Suprapubic skin (tissue), 4 donors: ENCODE measurements around the gene HASPIN. TPM values are rescaled to one million over a fixed set of nuclear protein-coding genes. Genes with fewer than 3 reads are reported as not detected.

ENCODE experiments used
- DNase-seq, 2 donors: peaks; one replicate each; pipeline ENCODE4 v3.0.0-alpha.2; 2019; ENCODE audit warnings: low spot score in 2 of 2
- H3K27ac ChIP-seq: fragments of 200-600 bp; sonication (generic); one replicate; pipeline ENCODE4 v1.5.1; 2019
- H3K27me3 ChIP-seq: fragments of 200-600 bp; sonication (generic); one replicate; pipeline ENCODE4 v1.5.1; 2019
- H3K36me3 ChIP-seq: fragments of 200-600 bp; sonication (generic); one replicate; pipeline ENCODE4 v1.5.1; 2019
- H3K4me1 ChIP-seq: fragments of 200-600 bp; sonication (generic); one replicate; pipeline ENCODE4 v1.5.1; 2019
- H3K4me3 ChIP-seq: fragments of 200-600 bp; sonication (generic); one replicate; pipeline ENCODE4 v1.5.1; 2019; ENCODE audit warnings: mild to moderate bottlenecking
- H3K9me3 ChIP-seq: fragments of 200-600 bp; sonication (generic); one replicate; pipeline ENCODE4 v1.5.1; 2019
- EP300 ChIP-seq: sonication (generic); formaldehyde crosslinking; IDR thresholded peaks from one replicate; pipeline ENCODE4 v1.6.1; 2017; ENCODE audit warnings: antibody characterized with exemption
- POLR2A ChIP-seq, 2 donors: fragments of 450-650 bp; IDR thresholded peaks; one replicate each; pipeline ENCODE4 v1.6.1; 2017; ENCODE audit warnings: antibody characterized with exemption in 2 of 2, mild to moderate bottlenecking in 2 of 2, moderate library complexity in 2 of 2
- POLR2AphosphoS5 ChIP-seq, 3 donors: sonication (generic); formaldehyde crosslinking; IDR thresholded peaks; one replicate each; pipeline ENCODE4 v1.6.1; 2017; ENCODE audit warnings: antibody characterized with exemption in 3 of 3
- WGBS: methylation state at CpG from one replicate; pipeline ENCODE4 v1.1.5; 2018; 5-methylcytosine and 5-hydroxymethylcytosine counted together
- total RNA-seq, 4 donors: library from RNA; depleted of rRNA; stranded (reverse); fragments of >200 nt; gene quantifications; one replicate each; pipeline ENCODE4 v1.1.0, GENCODE V29; 2016
- TF ChIP-seq, protein P1 (sequence below), 2 donors: fragments of 200-600 bp in 1 of 2; fragments of 450-650 bp in 1 of 2; sonication (generic) in 1 of 2; IDR thresholded peaks; one replicate each; pipeline ENCODE4 v1.5.1; 2016 to 2019; ENCODE audit warnings: antibody characterized with exemption in 2 of 2, mild to moderate bottlenecking in 1 of 2, moderate library complexity in 1 of 2

The HASPIN gene
- total RNA-seq, 4 donors from 2014 or later, result 0.40 to 2.1 (median 1.8) TPM

DNA sequence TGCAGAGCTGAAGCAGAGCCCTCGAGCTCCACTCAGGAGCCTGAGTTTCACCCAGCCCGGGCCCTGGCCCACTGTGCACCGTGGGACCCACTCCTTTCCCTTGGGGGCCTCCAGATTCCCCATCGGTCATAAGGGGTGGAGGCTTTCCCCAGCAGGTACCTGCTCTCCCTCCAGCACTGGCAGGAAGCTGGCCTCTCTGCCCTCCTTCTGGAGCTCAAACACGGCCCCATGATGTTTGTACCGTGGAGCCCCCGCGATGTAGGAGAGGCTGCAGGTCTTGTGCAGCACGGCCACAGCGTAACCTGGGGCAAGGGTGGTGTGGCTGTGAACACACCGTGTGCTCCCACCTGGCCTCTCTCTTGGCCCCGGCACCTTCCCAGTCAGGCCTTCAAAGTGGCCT, 29.9 kb downstream of the HASPIN start:
- H3K36me3 ChIP-seq, result no peaks in the 10 kb centered on the region
- no peak for DNase-seq
- peaks cover 22% of the 10 kb centered on the region for H3K4me1 ChIP-seq
- no peaks in the 10 kb centered on the region for H3K9me3 ChIP-seq
- no peak overlapping the region for H3K4me3 ChIP-seq
- 78% methylated on average over 4 of the region's 12 CpGs for WGBS
- TF ChIP-seq, protein P1, sequence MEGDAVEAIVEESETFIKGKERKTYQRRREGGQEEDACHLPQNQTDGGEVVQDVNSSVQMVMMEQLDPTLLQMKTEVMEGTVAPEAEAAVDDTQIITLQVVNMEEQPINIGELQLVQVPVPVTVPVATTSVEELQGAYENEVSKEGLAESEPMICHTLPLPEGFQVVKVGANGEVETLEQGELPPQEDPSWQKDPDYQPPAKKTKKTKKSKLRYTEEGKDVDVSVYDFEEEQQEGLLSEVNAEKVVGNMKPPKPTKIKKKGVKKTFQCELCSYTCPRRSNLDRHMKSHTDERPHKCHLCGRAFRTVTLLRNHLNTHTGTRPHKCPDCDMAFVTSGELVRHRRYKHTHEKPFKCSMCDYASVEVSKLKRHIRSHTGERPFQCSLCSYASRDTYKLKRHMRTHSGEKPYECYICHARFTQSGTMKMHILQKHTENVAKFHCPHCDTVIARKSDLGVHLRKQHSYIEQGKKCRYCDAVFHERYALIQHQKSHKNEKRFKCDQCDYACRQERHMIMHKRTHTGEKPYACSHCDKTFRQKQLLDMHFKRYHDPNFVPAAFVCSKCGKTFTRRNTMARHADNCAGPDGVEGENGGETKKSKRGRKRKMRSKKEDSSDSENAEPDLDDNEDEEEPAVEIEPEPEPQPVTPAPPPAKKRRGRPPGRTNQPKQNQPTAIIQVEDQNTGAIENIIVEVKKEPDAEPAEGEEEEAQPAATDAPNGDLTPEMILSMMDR (IDR thresholded peaks at IDR 0.05), result no peak
- TF ChIP-seq POLR2A (IDR thresholded peaks at IDR 0.05), result no peak
- no peak for TF ChIP-seq EP300
- TF ChIP-seq POLR2AphosphoS5 (IDR thresholded peaks at IDR 0.05), result no peak
- peak overlapping the region; percentile 3 for H3K27ac ChIP-seq
- H3K27me3 ChIP-seq, result no peaks in the 10 kb centered on the region

DNA sequence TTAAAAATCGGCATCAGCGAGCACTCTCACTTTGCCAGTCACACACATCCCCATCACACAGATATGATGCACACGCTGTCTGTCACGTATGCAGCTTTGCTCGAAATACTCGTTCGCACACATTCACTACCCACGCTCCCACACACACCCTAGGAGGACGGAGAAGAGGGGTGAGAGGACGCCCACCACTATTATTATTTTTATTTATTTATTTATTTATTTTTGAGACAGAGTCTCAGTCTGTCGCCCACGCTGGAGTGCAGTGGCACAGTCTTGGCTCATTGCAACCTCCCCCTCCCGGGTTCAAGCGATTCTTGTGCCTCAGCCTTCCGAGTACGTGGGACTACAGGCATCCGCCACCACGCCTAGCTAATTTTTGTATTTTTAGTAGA, 30.4 kb downstream of the HASPIN start:
- TF ChIP-seq, protein P1 (IDR thresholded peaks at IDR 0.05), result no peak
- TF ChIP-seq EP300 (no peak), POLR2A (IDR thresholded peaks at IDR 0.05) (no peak), POLR2AphosphoS5 (IDR thresholded peaks at IDR 0.05) (no peak)
- Histone ChIP-seq H3K4me1 (peaks cover 22% of the 10 kb centered on the region), H3K9me3 (no peaks in the 10 kb centered on the region), H3K27me3 (no peaks in the 10 kb centered on the region), H3K4me3 (no peak overlapping the region), H3K36me3 (no peaks in the 10 kb centered on the region), H3K27ac (peak overlapping the region; percentile 64)
- WGBS, result 68% methylated on average over 18 of the region's 18 CpGs
- no peak for DNase-seq

DNA sequence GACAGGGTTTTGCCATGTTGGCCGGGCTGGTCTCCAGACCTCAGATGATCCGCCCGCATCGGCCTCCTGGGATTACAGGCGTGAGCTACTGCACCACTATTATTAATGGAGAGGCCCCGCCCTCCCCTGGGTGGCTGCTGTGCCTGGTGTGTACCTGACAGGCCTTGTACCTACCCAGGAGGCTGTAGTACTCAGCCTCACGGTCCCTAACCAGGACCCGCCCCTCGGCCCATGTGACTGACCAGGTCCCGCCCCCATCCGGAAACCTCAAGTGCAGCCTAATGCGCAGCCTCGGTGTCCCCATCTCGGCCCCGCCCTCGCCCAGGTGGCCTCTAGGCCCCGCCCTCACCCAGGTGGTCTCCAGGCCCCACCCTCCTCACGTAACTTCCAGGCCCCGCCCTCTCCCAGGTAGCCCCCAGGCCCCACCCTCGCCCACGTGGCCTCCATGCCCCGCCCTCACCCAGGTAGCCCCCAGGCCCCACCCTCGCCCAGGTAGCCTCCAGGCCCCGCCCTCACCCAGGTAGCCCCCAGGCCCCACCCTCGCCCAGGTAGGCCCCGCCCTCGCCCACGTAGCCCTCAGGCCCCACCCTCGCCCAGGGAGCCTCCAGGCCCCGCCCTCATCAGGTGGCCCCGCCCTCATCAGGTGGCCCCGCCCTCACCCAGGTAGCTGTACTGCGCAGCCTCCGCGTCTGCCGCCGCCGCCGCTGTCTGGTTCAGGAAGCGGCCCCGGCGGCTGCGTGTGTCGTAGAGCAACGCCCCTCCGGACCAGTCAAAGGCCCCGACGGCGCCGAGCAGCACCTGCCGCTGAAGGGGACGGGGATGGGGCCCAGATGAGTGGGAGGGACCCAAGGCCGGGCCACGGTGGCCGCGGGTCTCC, 31.0 kb downstream of the HASPIN start:
- Histone ChIP-seq H3K4me3 (peak overlapping the region; percentile 53), H3K27me3 (no peaks in the 10 kb centered on the region), H3K9me3 (no peaks in the 10 kb centered on the region), H3K36me3 (no peaks in the 10 kb centered on the region), H3K27ac (peak overlapping the region; percentile 79), H3K4me1 (peaks cover 22% of the 10 kb centered on the region)
- DNase-seq, result peak; percentile 92 to 93
- 16% methylated on average over 14 of the region's 56 CpGs for WGBS
- TF ChIP-seq EP300, result no peak
- TF ChIP-seq POLR2AphosphoS5 (IDR thresholded peaks at IDR 0.05), result no peak
- TF ChIP-seq POLR2A (IDR thresholded peaks at IDR 0.05), result no peak
- TF ChIP-seq, protein P1 (IDR thresholded peaks at IDR 0.05), result no peak

DNA sequence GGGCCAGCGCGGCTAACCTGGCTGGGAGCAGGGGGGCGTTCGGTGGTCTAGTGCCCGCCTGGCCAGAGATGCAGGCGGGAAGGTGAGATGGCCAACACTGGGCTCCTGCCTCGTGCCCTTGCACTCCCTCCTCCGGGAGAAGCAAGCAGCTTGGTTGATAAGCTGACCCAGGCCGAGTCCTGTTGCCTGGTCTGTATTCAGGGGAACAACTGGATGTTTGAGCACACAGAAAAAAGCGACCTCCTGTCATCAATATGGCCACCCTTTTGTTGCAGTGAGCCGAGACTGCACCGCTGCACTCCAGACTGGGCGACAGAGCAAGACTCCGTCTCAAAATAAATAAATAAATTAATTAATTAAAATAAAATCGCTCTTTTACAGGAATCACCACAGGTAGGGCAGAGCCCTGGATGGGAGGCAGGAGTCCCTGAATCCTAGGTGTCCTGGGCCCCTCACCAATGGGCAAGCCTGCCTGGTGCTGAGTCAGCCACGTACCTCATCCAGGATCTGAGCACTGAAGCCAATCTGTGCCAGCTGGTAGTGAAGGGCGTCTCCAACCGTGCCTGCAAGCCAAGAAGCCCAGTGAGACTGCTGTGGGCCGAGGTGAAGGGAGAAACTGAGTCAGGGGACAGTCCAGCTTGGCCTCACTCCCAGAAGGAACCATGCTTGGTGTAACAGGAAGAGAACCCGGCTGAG, 31.8 kb downstream of the HASPIN start:
- no peak for DNase-seq
- Histone ChIP-seq H3K27me3 (no peaks in the 10 kb centered on the region), H3K4me1 (peaks cover 22% of the 10 kb centered on the region), H3K27ac (peak overlapping the region; percentile 79), H3K9me3 (no peaks in the 10 kb centered on the region), H3K4me3 (peak overlapping the region; percentile 53), H3K36me3 (no peaks in the 10 kb centered on the region)
- TF ChIP-seq POLR2A (IDR thresholded peaks at IDR 0.05), result no peak
- 58% methylated on average over 15 of the region's 20 CpGs for WGBS

- no peaks in the 10 kb centered on the region for H3K27me3 ChIP-seq
- TF ChIP-seq, protein P1 (IDR thresholded peaks at IDR 0.05), result no peak
- TF ChIP-seq POLR2A (IDR thresholded peaks at IDR 0.05) (no peak), EP300 (no peak), POLR2AphosphoS5 (IDR thresholded peaks at IDR 0.05) (no peak)
- whole genome bisulfite sequencing, result 90% methylated on average over 6 of the region's 6 CpGs
Observed at GRCh38 chr17:3759597-3760216, 36.0 kb downstream of the HASPIN start.

More at GRCh38 chr17:3759597-3760216, 36.0 kb downstream of the HASPIN start:
- no peak for DNase-seq
- H3K4me1 ChIP-seq, result peaks cover 13% of the 10 kb centered on the region
- no peaks in the 10 kb centered on the region for H3K9me3 ChIP-seq
- no peak overlapping the region for H3K27ac ChIP-seq
- H3K4me3 ChIP-seq, result no peak overlapping the region
- no peaks in the 10 kb centered on the region for H3K36me3 ChIP-seq
